ENCODE data around the gene SCRN1. TPM values are rescaled to one million over a fixed set of nuclear protein-coding genes. Genes with fewer than 3 reads are reported as not detected.

SCRN1 gene
- total and polyA plus RNA-seq, 2 of the 13 experiments (the other 11 are each of a cell fraction or from before 2014, with no cell fraction given) = 43.2 to 49.8 TPM

DNA sequence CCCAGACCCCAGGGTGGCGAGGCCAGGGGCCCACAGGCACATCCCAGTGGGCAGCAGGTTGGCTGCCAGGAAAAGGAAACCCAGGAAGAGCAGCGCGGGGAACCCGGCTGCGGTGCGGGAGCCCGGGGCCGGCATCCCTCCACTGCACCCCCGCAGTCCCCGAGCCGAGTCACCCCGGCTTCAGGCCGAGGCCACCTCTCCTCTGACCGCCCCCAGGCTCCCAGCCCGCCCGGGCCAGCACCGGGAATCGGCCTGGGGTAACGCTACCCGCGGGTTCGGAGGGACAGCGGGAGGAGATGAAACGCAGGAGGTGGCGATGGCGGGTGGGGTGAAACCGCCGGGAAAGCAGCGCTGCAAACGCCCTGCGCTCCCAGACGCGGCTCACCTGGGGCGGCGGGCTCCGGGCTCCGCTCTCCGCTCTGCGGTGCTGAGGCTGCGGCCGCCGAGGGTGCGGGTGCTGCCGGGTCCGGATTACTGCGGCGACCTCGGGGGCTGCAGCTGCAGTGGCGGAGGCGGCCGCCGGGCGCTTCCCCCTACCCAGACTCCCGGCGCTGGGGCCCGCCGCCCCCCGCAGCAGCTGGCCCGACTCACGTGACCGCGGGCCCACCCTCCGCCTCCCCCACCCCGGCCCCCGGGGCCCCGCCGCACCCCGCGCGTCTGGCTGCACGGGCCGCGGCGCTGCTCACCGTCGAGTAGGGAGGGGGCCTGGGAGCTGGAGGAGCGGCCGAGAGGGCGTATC is at the start of gene SCRN1 (continued):
- no peak for TF ChIP-seq NFYC (CRISPR knock-in tag; IDR thresholded peaks at IDR 0.05)
- no peak for TF ChIP-seq NKX3-1 (CRISPR knock-in tag; IDR thresholded peaks at IDR 0.05)
- no peak for TF ChIP-seq ATF7 (IDR thresholded peaks at IDR 0.05)
- TF ChIP-seq ATF7 (CRISPR knock-in tag; IDR thresholded peaks at IDR 0.05) = no peak
- TF ChIP-seq PAWR (CRISPR knock-in tag; IDR thresholded peaks at IDR 0.05; ENCODE audit: borderline replicate concordance) = no peak
- no peak for TF ChIP-seq ZNF343 (CRISPR knock-in tag; IDR thresholded peaks at IDR 0.05)
- no peak for TF ChIP-seq NPAS2 (CRISPR knock-in tag; IDR thresholded peaks at IDR 0.05; ENCODE audit: borderline replicate concordance)
- TF ChIP-seq ZNF484 (CRISPR knock-in tag; IDR thresholded peaks at IDR 0.05; ENCODE audit: borderline replicate concordance, low read depth) = no peak
- no peak; the same call in none of the 2 replicates for TF ChIP-seq MEIS2 (CRISPR knock-in tag; IDR thresholded peaks at IDR 0.05)
- TF ChIP-seq RXRA (CRISPR knock-in tag; IDR thresholded peaks at IDR 0.05) = peak; percentile 48; the same call in 1 of the 2 replicates
- TF ChIP-seq MYNN (CRISPR knock-in tag; IDR thresholded peaks at IDR 0.05; ENCODE audit: low read depth) = no peak
- TF ChIP-seq ZNF24 (IDR thresholded peaks at IDR 0.05) = no peak
- TF ChIP-seq, protein P1, sequence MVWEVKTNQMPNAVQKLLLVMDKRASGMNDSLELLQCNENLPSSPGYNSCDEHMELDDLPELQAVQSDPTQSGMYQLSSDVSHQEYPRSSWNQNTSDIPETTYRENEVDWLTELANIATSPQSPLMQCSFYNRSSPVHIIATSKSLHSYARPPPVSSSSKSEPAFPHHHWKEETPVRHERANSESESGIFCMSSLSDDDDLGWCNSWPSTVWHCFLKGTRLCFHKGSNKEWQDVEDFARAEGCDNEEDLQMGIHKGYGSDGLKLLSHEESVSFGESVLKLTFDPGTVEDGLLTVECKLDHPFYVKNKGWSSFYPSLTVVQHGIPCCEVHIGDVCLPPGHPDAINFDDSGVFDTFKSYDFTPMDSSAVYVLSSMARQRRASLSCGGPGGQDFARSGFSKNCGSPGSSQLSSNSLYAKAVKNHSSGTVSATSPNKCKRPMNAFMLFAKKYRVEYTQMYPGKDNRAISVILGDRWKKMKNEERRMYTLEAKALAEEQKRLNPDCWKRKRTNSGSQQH (CRISPR knock-in tag; IDR thresholded peaks at IDR 0.05; ENCODE audit: low read depth) = no peak; the same call in 1 of the 2 replicates
- no peak for TF ChIP-seq FOXA1 (IDR thresholded peaks at IDR 0.05)
- peak; percentile 4; the same call in 1 of the 2 replicates for TF ChIP-seq FOXA1 (CRISPR knock-in tag; IDR thresholded peaks at IDR 0.05)
- TF ChIP-seq PITX1 (CRISPR knock-in tag; IDR thresholded peaks at IDR 0.05) = no peak
- TF ChIP-seq, protein P2, sequence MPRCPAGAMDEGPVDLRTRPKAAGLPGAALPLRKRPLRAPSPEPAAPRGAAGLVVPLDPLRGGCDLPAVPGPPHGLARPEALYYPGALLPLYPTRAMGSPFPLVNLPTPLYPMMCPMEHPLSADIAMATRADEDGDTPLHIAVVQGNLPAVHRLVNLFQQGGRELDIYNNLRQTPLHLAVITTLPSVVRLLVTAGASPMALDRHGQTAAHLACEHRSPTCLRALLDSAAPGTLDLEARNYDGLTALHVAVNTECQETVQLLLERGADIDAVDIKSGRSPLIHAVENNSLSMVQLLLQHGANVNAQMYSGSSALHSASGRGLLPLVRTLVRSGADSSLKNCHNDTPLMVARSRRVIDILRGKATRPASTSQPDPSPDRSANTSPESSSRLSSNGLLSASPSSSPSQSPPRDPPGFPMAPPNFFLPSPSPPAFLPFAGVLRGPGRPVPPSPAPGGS (CRISPR knock-in tag; IDR thresholded peaks at IDR 0.05) = no peak
- no peak for TF ChIP-seq ZNF274 (CRISPR knock-in tag; IDR thresholded peaks at IDR 0.05)
- 0 out of 4 replicates have a peak, but pooled peaks of 1 of the 2 experiments have one; percentile 2 for TF ChIP-seq EP300 (IDR thresholded peaks at IDR 0.05; ENCODE audit: low read depth in 2 of 2, low read length in 2 of 2)
- TF ChIP-seq EP300 (CRISPR knock-in tag; IDR thresholded peaks at IDR 0.05; ENCODE audit: borderline replicate concordance) = no peak
- TF ChIP-seq GLI4 (CRISPR knock-in tag; IDR thresholded peaks at IDR 0.05; ENCODE audit: borderline replicate concordance) = no peak
- TF ChIP-seq, protein P3, sequence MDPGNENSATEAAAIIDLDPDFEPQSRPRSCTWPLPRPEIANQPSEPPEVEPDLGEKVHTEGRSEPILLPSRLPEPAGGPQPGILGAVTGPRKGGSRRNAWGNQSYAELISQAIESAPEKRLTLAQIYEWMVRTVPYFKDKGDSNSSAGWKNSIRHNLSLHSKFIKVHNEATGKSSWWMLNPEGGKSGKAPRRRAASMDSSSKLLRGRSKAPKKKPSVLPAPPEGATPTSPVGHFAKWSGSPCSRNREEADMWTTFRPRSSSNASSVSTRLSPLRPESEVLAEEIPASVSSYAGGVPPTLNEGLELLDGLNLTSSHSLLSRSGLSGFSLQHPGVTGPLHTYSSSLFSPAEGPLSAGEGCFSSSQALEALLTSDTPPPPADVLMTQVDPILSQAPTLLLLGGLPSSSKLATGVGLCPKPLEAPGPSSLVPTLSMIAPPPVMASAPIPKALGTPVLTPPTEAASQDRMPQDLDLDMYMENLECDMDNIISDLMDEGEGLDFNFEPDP (CRISPR knock-in tag; conservative IDR thresholded peaks at IDR 0.05) = no peak
- 0 out of 2 replicates have a peak, but pooled peaks have one; percentile 8 for TF ChIP-seq SIN3A (IDR thresholded peaks at IDR 0.05; ENCODE audit: borderline replicate concordance, low read depth, low read length)
- no peak for TF ChIP-seq SMYD3 (CRISPR knock-in tag; IDR thresholded peaks at IDR 0.05)

Data from HepG2 (cell line).